SW480 (cell line): Measurements from ENCODE around the gene ANKRD37.

Experiments used
- DNase-seq: peaks from one replicate; pipeline ENCODE4 v3.0.0-alpha.2; 2016; ENCODE audit warnings: low spot score

The ANKRD37 gene

DNA sequence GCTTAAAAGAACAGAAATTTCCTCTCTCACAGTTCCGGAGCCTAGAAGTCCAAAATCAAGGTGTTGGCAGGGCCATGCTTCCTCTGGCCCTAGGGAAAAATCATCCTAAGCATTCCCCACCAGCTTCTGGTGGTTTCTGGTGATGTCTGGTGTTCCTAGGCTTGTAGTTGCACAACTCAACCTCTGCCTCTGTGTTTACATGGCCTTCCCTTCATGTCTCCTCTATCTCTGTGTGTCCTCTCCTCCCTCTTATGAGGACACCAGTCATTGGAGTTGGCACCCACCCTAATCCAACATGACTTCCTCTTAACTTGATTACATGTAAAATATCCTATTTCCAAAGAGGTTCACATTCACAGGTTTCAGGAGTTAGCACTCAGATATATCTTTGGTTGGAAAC, 16.3 kb upstream of the ANKRD37 start:
- DNase-seq: peak; percentile 14

DNA sequence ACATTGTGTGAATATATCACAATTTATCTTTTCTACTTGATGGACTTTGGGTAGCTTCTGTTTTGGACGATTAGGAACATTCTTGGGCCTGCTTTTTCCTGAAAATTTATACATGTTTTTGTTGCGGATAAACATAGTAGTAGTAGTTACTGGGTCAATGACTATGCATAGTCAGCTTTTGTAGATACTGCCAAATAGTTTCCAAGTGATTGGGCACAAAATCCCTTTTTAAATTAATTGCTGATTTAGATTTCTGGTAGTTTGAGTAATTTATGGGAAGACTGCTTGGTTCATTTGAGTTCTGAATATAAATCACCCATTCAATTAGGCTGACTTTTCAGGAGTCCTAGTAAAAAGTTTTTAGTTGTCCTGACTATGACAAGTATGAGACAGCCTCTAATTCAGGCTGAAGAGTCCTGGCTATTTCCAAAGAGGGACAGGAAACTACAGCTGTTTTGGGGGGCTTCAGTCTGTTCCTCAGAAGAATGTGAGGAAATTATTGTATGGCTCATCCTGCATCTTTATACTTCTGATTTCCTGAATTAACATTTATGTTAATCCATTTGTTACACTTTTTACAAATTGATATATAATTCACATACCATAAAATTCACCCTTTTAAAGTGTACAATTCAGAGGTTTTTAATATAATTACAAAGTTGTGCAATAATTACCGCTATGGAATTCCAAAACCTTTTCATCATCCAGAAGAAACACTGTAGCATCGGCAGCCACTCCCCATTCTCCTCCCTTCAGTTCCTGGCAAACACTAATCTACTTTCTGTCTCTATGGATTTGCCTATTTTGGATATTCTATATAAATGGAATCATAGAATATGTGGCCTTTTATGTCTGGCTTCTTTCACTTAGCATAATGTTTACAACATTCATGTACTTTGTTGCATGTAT, 15.1 kb upstream of the ANKRD37 start:
- DNase-seq: no peak

DNA sequence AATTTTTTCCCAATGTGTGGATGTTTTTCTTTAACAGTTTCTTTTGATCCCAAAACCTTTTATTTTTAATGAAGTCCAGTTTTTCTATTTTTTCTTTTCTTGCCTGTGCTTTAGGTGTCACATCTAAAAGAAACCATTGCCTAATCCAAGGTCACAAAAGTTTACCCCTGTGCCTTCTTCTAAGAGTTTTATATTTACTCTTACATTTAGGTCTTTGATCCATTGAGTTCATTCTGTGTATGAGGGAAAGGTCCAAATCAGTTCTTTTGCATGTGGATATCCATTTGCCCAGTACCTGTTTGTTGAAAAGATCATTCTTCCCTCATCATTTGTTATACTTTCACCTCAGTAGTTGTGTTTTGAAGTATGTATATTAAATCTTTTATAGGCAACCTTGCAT, 13.9 kb upstream of the ANKRD37 start:
- DNase-seq: no peak

DNA sequence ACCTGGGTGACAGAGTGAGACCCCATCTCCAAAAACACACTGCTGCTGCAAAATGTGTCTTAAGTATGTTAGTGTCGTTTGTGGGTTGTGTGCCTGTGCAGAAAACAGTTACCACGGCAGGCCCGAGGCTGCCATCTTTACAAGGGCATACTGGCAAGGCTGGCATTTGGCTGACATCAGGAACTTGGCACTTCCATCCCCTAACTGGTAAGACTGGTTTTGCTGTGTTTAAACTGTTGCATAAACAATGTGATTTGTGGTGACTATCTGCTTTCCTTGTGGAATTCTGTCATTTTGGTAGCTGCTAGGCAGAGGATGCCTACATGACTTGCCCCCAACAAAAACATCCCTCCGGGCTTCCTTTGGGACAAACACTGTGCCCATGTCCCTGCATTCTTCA, 13.2 kb upstream of the ANKRD37 start:
- no peak for DNase-seq

DNA sequence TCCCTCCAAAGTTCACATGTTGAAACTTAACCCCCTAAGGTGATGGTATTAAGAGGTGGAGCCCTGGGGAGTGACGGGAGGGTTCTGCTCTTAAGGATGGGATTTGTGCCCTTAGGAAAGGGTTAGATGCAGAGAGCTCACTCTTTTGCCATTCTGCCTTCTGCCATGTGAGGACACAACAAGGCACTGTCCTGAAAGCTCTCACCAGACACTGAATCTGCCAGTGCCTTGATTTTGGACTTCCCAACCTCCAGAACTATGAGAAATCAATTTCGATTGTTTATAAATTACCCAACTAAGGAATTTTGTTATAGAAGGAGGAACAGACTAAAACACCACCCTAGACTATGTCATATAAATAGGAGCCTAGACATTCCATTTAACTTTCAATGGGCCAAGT, 12.6 kb upstream of the ANKRD37 start:
- no peak for DNase-seq

DNA sequence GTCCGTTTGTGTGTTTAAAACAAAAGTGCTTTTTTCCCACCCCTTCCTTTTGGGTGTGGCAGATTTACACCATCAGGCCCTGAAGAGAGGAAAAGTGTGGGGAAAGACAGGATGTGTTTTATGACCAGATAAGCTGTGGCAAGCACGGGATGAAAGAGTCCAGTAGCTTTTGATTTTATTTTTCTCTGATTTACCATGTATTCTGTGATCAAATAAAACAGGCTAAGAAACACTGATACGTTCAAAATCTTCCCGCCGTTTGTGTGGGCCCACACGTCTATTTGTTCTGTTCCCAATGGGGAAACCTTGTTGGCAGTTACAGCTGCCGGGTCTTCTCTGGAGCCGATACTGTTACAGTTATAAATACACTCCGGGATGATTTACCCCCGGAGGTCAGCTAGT, 11.7 kb upstream of the ANKRD37 start:
- peak; percentile 77 for DNase-seq

DNA sequence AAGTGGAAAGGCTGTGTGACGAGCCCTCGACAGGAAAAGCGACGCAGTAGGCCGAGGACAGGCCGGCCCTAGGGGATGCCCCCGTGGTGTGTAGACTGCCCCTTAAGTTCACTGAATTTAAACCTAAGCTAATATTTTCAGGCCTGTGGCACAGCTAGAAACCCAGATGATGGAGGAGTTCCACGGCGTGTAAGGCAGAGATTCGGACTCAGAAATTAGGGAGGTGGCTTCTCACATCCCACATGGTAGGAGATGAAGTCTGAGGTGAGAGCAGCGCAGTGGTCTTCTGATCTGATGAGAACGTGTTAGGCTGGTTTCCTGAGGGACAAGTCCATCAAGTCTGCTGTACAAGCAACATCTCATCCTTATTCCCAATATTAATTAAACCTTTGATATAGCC, 8.7 kb upstream of the ANKRD37 start:
- no peak for DNase-seq

DNA sequence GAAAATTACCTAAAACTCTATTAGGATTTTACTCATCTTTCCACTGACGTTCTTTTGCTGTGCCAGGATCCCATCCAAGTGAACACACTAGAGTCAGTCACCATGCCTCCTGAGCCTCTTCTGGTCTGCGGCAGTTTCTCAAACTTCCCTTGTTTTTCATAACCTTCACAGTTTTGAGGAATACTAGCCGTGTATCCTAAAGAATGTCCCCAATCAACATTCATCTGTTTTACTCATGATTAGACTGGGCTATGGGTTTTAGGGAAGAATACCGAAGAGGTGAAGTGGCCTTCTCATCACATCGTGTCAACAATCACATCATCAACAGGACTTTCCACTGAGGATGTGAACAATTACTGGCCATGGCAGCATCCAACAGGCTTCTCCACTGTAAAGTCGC, 5.7 kb upstream of the ANKRD37 start:
- no peak for DNase-seq

DNA sequence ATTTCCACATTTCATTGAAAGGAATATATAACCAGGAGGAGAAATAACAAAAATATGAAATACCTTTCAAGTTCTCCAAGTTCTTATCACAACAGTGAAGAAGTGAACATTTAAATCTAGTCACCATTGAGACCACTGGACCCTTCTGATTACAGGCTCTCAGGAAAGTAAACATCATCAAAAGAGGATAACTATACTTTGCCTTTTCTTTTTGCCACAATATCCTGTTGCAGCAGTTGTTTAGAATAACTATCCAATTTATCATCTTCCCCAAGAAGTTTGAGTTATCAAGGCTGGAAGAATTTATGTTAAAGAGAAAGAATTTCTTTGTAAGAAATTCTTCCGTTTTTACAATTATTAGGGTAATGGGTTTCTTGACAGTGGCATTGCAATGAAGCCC, 4.5 kb upstream of the ANKRD37 start:
- no peak for DNase-seq

DNA sequence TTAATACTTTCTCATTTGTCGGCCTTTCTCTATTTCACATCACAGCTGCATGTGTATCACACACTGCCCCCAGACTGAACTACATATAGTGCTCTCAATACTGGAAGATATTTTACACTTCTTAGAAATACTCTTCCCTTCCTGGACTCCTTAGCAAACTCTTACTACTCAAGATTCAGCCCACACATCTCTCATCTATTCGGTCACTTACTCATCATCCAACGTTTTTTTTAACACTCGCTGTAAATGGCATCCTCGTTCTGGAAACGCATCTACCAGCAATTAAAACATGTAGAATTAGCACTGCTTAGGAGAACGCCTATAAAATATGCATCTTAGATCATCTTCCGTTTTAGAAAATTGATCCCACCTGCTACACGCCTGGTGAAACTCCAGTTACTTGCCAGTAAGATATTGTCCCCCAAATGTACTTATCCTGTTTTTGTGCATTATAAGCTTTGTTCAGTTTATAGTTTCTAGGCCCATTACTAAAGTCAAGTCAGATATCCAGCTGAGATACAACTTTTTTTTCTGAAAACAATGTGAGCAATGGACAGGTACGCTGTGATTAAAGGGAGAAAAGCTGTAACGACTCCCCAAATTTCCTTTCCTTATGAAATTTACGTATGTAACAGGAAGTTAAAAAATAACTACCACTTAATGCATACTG, 1.9 kb upstream of the ANKRD37 start:
- DNase-seq: peak; percentile 17

DNA sequence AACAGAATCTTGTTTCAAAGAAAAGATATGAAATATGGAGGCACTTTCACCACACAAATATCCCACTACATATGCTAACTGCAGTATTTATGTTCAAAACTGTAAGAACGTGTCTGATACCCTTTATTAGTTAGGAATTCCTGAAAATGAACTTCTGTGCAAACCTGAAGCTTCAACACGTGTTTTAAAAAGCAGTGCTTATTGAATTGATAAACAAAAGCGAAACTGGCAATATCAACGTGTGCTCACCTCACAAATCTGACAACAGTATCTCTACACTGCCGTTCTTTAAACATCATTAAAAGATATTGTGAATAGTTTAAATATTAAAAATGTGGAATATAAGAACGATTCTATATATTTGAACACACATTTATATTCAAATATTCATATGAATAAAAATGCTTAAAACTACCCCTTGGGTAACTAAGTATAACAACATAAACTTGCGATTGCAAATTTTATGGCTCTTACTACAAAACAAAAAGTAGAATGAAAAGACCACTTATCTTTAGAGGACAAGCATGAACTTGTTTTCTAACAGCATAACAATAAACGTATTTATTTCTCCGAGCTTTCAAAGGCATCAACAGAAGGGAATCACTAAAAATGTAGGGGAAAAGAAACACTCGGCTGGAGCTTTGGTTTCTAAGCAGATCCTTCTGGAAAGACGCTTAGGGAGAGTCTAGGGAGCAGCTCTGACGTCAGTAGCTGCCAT, 1.2 kb upstream of the ANKRD37 start, which contains the start of gene LRP2BP:
LRP2BP (minus strand) TSS at position 687 of the 718 bp plus-strand sequence. CDS start 17,738 bp downstream, outside the sequence.
- DNase-seq: peak; percentile 89

DNA sequence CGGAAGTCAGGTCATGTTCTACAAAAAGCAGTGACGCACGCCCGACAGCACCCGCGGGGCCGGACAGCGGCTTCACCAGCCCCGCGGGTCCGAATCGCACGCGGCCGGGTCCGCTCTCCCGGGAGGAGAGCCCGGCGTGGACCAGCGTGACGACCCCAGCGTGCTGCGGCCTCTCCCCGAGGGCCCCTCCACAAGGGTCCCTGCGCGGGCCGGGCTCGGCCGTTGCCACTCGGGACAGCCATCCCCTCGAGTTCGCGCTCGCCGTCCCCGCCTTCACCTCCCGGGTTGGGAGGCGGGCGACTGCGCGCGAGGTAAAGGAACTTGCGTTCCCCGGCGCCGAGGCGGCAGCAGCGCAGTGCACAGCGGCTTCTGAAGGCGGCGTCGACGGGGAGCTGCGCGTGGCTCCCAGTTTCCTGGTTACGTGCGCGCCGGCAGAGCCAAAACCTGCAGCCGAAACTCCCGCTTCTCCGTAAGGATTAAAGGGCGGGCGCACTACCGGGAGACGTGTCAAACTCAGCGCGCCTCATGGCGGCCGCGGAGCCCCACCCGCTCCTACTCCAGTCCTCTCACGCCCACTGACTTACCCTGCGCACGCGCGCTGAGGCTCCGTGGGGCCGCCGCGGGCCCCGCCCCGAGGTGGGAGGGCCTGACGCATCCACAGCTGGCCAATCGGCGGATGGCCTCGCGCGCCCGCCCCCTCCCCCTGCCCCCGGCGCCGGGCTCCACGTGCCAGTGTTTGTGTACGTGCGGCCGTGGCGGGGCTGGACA, 501 bp upstream of the ANKRD37 start:
- DNase-seq: peak; percentile 94

DNA sequence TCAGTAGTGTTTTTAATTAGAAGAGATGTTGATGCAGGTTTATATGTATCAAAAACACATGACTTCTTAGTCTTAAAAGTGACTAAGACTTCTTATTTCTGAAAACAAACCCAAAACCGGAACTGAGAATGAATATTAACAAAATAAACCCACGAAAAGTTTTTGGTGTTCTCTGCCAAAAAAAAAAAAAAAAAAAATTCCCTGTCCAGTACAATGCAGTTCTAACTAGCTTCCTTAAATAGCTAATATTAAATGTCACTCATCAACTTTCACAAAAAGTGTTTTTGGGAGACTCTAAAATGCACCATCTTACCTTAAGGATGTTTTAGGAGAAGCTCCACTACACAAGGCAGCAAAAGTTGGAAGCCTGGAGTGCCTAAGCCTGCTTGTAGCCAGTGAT, 2.0 kb downstream of the ANKRD37 start:
- no peak for DNase-seq

DNA sequence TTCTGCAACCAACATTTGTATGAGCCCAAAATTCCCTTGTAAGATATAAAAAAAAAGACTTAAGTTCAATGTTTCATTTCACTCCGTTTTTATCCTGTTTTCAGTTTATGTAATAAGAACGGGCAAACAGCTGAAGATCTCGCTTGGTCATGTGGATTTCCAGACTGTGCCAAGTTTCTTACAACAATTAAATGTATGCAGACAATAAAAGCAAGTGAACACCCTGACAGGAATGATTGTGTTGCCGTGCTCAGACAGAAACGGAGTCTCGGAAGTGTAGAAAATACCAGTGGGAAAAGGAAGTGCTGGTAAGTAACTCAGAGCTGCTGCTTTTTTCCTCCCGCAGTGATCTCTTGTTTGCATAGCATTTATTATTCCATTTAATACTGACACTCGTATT, 2.8 kb downstream of the ANKRD37 start:
- DNase-seq: no peak

DNA sequence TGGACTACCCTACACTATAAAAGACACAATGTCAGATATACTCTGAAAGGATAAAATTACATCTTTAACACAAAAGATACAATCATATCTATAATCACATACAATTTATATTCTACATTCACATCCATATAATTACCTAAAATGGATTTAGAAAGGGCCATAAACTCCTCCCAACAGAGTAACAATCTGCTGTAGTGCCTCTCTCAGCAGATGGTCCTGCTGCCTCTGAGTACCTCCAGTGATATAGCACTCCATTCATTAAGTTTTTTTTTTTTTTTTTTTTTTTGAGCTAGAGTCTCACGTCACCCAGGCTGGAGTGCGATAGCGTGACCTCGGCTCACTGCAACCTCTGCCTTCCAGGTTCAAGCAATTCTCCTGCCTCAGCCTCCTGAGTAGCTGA, 7.4 kb downstream of the ANKRD37 start:
- no peak for DNase-seq

DNA sequence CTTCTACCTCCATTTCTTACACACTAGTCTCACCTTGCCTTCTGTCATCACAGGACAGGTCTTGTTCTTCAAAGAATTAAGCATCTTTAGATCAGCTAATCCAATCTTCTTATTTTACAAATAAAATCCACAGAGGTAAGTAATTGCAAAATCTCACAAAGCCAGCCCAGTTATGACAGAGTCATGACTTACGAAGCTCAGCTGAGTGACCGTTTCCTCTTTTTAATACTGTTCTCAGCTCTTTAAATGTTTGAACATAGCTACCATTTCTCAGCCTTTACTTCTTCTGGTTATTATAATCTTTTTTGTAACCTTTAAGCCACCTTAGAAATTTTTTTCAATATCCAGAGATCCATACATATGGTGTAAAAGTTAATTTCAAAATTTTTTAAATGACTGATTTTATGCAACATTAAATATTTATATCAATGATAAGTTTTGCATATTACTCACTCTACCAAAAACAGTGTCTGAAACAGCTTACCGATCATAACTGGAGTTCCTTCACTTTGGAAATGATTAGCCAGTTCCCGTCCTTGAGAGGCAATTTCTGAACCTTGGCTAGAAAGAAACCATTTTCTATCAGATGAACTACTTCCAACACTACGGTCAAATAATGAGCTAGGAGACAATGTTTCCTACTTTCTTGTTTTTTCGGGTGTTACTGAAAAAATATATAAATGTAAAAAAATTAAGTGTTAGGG, 8.8 kb downstream of the ANKRD37 start:
- no peak for DNase-seq

DNA sequence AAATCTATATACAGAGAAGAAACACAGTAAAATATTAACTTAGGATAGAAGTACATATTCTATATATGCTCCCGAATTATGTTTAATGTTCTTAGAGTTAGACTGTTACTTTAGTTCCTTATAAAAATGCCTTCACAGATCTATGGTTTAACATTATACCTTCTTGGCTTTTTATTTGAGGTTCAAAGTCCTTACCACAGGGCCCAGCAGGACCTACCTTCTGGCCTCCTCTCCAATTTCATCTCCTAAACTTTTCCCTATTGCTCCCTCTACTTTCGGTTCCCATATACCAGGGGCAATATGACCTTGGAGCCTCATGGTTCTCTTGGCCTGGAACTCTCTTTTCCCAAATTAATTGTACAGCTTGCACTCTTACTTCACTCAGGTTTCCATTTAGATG, 11.8 kb downstream of the ANKRD37 start:
- DNase-seq: no peak

DNA sequence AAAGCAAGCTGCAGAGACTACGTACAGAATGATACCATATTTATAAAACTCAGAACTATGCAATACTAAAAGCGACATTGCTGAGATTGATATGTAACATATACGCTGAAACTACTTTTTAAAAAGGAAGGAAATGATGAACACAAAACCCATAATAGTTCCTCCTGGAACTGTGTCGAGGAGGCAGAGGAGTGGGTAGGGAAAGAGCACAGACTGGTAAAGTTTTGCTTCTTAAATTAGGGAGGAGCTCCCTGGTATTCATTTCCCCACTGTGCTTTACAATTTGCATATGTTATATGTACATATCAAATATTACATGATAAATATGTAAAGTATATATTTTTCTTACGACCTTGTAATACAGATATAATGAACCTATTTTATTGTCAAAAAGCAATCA, 15.2 kb downstream of the ANKRD37 start:
- no peak for DNase-seq

DNA sequence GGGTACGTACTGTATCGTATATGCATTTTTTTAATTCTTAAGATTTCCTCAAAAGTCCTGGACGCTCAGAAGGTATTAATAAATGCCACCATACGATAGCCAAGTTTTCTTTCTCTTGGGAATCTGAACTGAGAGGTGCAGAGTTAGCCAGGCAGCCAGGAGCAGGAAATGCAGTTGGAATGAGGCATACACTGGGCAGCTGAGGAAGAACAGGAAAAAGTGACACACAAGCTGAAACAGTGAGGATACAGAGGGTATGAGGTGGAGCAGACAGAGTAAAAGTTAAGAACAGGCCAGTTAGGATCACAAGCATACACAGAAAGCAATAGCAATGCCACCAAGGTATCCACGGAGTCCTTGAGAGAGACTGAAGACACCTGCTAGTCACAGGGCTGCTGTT, 15.8 kb downstream of the ANKRD37 start:
- no peak for DNase-seq

DNA sequence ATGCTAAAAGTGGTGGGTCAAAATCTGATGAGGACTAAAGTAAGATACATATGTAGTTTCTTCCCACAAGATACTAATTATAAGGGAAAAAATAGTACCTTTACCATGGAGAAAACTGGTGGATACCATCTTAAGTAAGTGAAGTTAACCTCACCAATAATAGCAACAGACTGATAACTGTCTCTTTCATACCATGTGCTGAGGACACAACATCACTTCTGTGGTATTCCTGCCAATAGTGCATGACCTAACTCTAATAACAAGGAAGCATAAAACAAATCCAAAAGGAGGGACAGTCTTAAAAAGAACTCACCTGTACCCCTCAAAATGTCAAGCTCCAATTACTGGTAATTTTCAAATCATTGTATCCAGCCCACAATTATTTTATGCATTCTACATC, 20.3 kb downstream of the ANKRD37 start:
- DNase-seq: no peak

DNA sequence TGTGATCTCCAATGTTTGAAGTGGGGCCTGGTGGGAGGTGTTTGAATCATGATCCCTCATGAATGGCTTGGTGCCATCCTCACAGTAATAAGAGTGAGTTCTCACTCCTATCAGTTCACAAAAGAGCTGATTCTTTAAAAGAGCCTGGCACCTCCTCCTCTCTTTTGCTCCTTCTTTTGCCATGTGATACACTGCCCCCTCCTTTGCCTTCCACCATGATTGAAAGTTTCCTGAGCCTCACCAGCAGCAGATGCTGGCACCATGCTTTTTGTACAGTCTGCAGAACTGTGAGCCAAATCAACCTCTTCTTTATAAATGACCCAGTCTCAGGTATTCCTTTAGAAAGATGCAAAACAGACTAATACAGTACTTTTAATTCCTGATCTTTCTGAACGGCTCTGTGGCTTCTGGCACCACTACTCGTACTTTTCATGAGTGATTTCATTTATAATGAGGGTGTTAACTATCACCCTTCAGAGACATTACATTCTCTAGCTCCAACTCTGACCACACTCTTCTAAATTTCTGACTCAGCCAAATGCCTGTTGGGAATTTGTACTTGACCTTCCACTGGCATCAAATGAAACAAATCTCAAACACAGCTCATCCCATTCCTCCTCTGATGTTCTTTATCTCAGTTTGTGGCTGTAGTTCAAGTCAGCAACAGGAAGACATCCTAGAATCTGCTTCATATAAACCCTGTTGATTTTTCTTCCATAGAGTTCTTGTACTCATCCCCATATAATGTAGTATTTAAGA, 24.9 kb downstream of the ANKRD37 start:
- DNase-seq: no peak
